ENCODE measurements around the gene GALNT10.

DNA sequence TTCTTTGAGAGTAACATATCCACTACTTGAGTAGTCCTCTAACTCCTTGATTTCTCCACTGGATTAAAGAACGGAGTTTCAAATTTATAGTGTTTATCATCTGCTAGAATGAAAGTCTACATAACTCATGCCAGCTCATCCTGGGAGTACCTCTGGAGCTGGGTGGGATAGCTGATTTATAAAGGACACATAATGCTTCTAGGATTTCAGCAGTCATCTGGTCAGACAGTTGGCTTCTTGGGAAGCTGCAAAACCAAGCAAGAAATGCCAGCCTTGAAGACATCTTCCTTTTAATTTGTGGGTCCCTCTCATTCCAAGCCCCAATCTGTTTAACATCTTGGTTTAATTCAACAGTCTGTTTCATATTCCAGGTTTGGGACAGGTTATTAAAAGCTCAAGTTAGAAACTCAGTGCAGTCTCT, 3.2 kb downstream of the GALNT10 start:
- TF ChIP-seq, protein P1, sequence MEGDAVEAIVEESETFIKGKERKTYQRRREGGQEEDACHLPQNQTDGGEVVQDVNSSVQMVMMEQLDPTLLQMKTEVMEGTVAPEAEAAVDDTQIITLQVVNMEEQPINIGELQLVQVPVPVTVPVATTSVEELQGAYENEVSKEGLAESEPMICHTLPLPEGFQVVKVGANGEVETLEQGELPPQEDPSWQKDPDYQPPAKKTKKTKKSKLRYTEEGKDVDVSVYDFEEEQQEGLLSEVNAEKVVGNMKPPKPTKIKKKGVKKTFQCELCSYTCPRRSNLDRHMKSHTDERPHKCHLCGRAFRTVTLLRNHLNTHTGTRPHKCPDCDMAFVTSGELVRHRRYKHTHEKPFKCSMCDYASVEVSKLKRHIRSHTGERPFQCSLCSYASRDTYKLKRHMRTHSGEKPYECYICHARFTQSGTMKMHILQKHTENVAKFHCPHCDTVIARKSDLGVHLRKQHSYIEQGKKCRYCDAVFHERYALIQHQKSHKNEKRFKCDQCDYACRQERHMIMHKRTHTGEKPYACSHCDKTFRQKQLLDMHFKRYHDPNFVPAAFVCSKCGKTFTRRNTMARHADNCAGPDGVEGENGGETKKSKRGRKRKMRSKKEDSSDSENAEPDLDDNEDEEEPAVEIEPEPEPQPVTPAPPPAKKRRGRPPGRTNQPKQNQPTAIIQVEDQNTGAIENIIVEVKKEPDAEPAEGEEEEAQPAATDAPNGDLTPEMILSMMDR (IDR thresholded peaks at IDR 0.05) = no peak
- TF ChIP-seq POLR2A (IDR thresholded peaks at IDR 0.05) = no peak
- TF ChIP-seq POLR2AphosphoS5 (IDR thresholded peaks at IDR 0.05) = no peak
- no peak for TF ChIP-seq EP300 (IDR thresholded peaks at IDR 0.05)

All from stomach (tissue), 4 donors.